Measurements from ENCODE around the gene MON1A. TPM values are rescaled to one million over a fixed set of nuclear protein-coding genes. Genes with fewer than 3 reads are reported as not detected.

Gene MON1A
- total and polyA plus RNA-seq, 8 donors: 2.3 to 7.7 (median 4.5) TPM

DNA sequence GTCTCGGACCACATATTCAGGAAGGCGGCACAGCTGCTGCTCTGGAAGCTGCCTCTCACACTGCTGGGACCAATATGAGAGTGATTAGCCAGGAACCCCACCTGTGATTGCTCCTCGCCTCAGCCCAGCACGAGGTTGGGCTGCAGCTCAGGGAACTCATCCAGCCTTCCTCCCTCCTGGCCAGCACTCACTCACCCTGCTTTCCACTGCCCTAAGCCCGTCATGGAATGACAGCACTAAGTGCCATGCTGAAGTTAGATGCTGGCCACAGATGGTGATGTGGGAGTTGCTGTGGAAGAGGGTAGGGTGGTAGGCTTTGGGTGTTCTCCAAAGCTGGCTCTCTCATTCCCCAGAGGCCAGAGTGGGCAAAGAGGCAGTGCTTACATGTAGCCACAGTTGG is 33.3 kb downstream of the MON1A start:
- Histone ChIP-seq H3K4me3 (no peak overlapping the region), H3K9me3 (no peaks in the 10 kb centered on the region), H3K36me3 (no peaks in the 10 kb centered on the region), H3K4me1 (peaks cover 5 to 16% (median 14%) of the 10 kb centered on the region in 3 donors), H3K27me3 (no peaks in the 10 kb centered on the region), H3K27ac (no peak overlapping the region)
- intact Hi-C loops (cut with DNase I): no loop called here
- ATAC-seq (no peak), DNase-seq (no peak), FAIRE-seq (no peak)
- WGBS, 2 donors: 85 to 86% methylated on average over 5 of the region's 5 CpGs
- TF ChIP-seq, protein P1, sequence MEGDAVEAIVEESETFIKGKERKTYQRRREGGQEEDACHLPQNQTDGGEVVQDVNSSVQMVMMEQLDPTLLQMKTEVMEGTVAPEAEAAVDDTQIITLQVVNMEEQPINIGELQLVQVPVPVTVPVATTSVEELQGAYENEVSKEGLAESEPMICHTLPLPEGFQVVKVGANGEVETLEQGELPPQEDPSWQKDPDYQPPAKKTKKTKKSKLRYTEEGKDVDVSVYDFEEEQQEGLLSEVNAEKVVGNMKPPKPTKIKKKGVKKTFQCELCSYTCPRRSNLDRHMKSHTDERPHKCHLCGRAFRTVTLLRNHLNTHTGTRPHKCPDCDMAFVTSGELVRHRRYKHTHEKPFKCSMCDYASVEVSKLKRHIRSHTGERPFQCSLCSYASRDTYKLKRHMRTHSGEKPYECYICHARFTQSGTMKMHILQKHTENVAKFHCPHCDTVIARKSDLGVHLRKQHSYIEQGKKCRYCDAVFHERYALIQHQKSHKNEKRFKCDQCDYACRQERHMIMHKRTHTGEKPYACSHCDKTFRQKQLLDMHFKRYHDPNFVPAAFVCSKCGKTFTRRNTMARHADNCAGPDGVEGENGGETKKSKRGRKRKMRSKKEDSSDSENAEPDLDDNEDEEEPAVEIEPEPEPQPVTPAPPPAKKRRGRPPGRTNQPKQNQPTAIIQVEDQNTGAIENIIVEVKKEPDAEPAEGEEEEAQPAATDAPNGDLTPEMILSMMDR (IDR thresholded peaks at IDR 0.05): no peak

DNA sequence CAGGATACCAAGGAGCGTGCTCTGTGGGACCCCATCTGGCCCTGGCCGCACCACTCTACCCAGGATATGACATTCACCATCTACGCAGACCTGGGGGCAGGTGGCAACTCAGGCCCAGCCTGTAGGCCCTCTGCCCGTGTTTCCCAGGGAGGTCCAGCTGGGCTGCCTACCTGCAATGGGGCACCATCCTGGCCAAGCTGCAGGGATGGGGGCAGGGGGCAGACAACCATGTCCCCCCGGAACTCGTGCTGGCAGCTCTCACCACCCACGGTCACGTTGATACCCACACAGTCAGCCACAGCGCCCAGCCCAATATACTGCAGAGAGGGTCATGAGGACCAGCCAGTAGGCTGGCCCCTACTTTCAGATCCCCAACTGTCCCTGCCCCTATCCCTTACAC is 33.8 kb downstream of the MON1A start:
- no peak overlapping the region for H3K27ac ChIP-seq
- no peak overlapping the region for H3K4me3 ChIP-seq
- H3K9me3 ChIP-seq: no peaks in the 10 kb centered on the region
- no peak for FAIRE-seq
- intact Hi-C loops (cut with DNase I): no loop called here
- H3K27me3 ChIP-seq: no peaks in the 10 kb centered on the region
- H3K4me1 ChIP-seq: peaks cover 0 to 11% (median 9%) of the 10 kb centered on the region in 3 donors
- WGBS, 2 donors: 95 to 98% methylated on average over 9 of the region's 9 CpGs
- no peaks in the 10 kb centered on the region for H3K36me3 ChIP-seq
- TF ChIP-seq, protein P1 (IDR thresholded peaks at IDR 0.05): no peak
- no peak for ATAC-seq
- no peak for DNase-seq

DNA sequence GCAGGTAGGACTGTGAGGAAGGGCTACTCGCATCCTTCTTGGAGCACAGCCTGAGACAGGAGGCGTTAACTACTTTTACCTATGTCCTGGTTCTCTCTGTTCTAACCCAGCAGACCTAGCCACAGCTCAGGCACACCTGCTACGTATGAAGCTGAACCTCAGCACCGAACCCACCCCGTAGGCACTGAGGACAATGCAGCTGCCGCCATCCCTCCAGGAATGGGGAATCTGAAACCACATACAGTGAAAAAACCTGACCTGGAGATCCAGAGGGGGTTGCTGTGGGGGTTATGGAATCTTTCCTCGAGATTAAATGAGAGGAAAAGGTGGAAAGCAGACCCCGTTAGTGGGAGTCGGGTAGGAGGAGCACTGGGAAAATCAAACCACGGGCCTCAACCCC is 40.3 kb downstream of the MON1A start:
- no peaks in the 10 kb centered on the region for H3K27me3 ChIP-seq
- no peaks in the 10 kb centered on the region for H3K4me1 ChIP-seq
- H3K36me3 ChIP-seq: no peaks in the 10 kb centered on the region
- FAIRE-seq: no peak
- 82 to 84% methylated on average over 10 of the region's 10 CpGs for WGBS, 2 donors
- DNase-seq: no peak
- H3K4me3 ChIP-seq: no peak overlapping the region
- intact Hi-C loops (cut with DNase I): no loop called here
- no peak for ATAC-seq
- TF ChIP-seq, protein P1 (IDR thresholded peaks at IDR 0.05): no peak
- no peaks in the 10 kb centered on the region for H3K9me3 ChIP-seq
- H3K27ac ChIP-seq: no peak overlapping the region

DNA sequence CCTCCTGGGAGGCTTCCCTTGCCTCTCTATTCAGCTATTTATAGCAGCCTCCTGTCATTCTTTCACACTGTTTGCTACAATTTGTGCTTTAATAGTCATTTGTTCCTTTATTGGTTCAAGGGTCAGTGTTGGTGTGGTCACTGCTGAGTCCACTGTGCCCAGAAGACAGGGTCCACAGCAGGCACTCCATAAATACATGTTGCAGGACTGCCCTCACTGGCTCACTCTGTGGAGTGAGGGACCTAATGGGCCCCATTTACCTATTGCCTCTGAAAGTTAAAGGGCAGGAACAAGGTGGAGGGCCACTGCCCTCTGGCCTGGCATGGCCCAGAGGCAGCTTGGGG is 42.7 kb downstream of the MON1A start:
- H3K36me3 ChIP-seq: no peaks in the 10 kb centered on the region
- no peak overlapping the region for H3K4me3 ChIP-seq
- no peaks in the 10 kb centered on the region for H3K9me3 ChIP-seq
- H3K4me1 ChIP-seq: no peaks in the 10 kb centered on the region
- H3K27me3 ChIP-seq: no peaks in the 10 kb centered on the region
- ATAC-seq (no peak), FAIRE-seq (no peak), DNase-seq (no peak)
- no peak overlapping the region for H3K27ac ChIP-seq
- TF ChIP-seq, protein P1 (IDR thresholded peaks at IDR 0.05): no peak
- intact Hi-C loops (cut with DNase I): no loop called here

DNA sequence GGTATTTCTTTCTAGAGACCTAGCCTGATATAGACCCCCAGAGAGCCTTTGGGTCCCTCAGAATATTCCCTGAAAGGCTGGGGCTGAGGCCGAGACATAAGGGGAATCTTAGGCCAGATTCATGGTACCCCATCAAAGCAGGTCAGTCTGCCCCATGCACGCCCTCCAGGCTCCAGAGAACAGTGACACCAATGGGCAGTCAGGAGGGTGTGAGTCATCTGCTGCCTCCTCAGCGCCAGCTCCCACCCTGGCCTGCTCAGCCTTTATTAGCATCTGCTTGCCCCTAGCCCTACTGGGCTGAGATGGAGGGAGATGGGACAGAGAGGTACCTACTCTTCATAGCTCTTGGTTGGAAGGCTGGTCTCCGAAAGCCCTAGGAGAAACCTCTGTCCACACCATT is 45.6 kb downstream of the MON1A start:
- FAIRE-seq: no peak
- intact Hi-C loops (cut with DNase I): no loop called here
- ATAC-seq: no peak
- Histone ChIP-seq H3K36me3 (no peaks in the 10 kb centered on the region), H3K27me3 (no peaks in the 10 kb centered on the region), H3K27ac (no peak overlapping the region), H3K4me1 (no peaks in the 10 kb centered on the region), H3K4me3 (no peak overlapping the region), H3K9me3 (no peaks in the 10 kb centered on the region)
- no peak for DNase-seq
- 89 to 95% methylated on average over 4 of the region's 4 CpGs for WGBS, 2 donors
- TF ChIP-seq, protein P1 (IDR thresholded peaks at IDR 0.05): no peak
